AG08395 (cell line): Measurements from ENCODE around the gene GALNT14.
"Not testable (repeated sequence)": the region's sequence is repeated elsewhere in the genome, so short reads cannot be mapped to it uniquely, and the experiment has no call there.

Experiments used
- DNase-seq: peaks from one replicate; pipeline ENCODE4 v3.0.0; 2012; ENCODE audit warnings: mixed read lengths, low spot score

The GALNT14 gene

GRCh38 chr2:30939364-30939763 is 198.9 kb downstream of the GALNT14 start:
- DNase-seq, result no peak

- DNase-seq, result no peak
Observed at GRCh38 chr2:30938196-30938595, 200.0 kb downstream of the GALNT14 start.

GRCh38 chr2:30936977-30937376 is 201.3 kb downstream of the GALNT14 start:
- DNase-seq, result no peak

- no peak for DNase-seq
Observed at GRCh38 chr2:30935795-30936194, 202.4 kb downstream of the GALNT14 start.

- DNase-seq, result no peak
Observed at GRCh38 chr2:30934066-30934465, 204.2 kb downstream of the GALNT14 start.

GRCh38 chr2:30933496-30933895 is 204.7 kb downstream of the GALNT14 start:
- DNase-seq, result no peak

- DNase-seq, result no peak
Observed at GRCh38 chr2:30932870-30933269, 205.4 kb downstream of the GALNT14 start.

- no peak for DNase-seq
Observed at GRCh38 chr2:30931841-30932407, 206.3 kb downstream of the GALNT14 start.

- DNase-seq, result no peak
Observed at GRCh38 chr2:30930716-30931115, 207.5 kb downstream of the GALNT14 start.

- no peak for DNase-seq
Observed at GRCh38 chr2:30927465-30928075, 210.7 kb downstream of the GALNT14 start.

GRCh38 chr2:30926606-30927005 is 211.6 kb downstream of the GALNT14 start:
- no peak for DNase-seq

- no peak for DNase-seq
Observed at GRCh38 chr2:30923623-30924022, 214.6 kb downstream of the GALNT14 start.

- no peak for DNase-seq
Observed at GRCh38 chr2:30920511-30920910, 217.7 kb downstream of the GALNT14 start.

GRCh38 chr2:30915486-30915885 is 222.8 kb downstream of the GALNT14 start:
- no peak for DNase-seq

GRCh38 chr2:30914456-30914855 is 223.8 kb downstream of the GALNT14 start:
- no peak for DNase-seq

- DNase-seq, result no peak
Observed at GRCh38 chr2:30912056-30912455, 226.2 kb downstream of the GALNT14 start.

GRCh38 chr2:30911327-30911726 is 226.9 kb downstream of the GALNT14 start:
- DNase-seq, result no peak

- DNase-seq, result no peak
Observed at GRCh38 chr2:30910686-30911085, 227.6 kb downstream of the GALNT14 start.

- not testable (repeated sequence) for DNase-seq
Observed at GRCh38 chr2:30904437-30904836, 233.8 kb downstream of the GALNT14 start.

GRCh38 chr2:30903326-30903725 is 234.9 kb downstream of the GALNT14 start:
- DNase-seq, result no peak

GRCh38 chr2:30900381-30900780 is 237.9 kb downstream of the GALNT14 start:
- no peak for DNase-seq

GRCh38 chr2:30899516-30900054 is 238.7 kb downstream of the GALNT14 start:
- DNase-seq, result no peak

GRCh38 chr2:30897539-30897938 is 240.7 kb downstream of the GALNT14 start:
- no peak for DNase-seq
